OCI-LY1 (cell line): ENCODE data around the gene GNB5.

Source experiments
- H2AFZ ChIP-seq: fragments of 200-600 bp; sonication (generic), shearing (Covaris generic); 2 replicates; pipeline ENCODE4 v1.6.0; 2014; ENCODE audit warnings: antibody characterized with exemption, mild to moderate bottlenecking, low read length
- H3F3A ChIP-seq: fragments of 200-600 bp; sonication (generic), shearing (Covaris generic); 2 replicates; pipeline ENCODE4 v1.6.0; 2014; ENCODE audit warnings: mild to moderate bottlenecking, antibody characterized with exemption, low read length, moderate library complexity; ENCODE audit not compliant: insufficient read depth
- H3K27ac ChIP-seq: fragments of 200-600 bp; sonication (generic); 2 replicates; pipeline ENCODE4 v1.5.1; 2014; ENCODE audit warnings: low read length, mixed run types, mild to moderate bottlenecking, low read depth; ENCODE audit not compliant: poor library complexity, severe bottlenecking
- H3K27me3 ChIP-seq: fragments of 200-600 bp; sonication (generic); 2 replicates; pipeline ENCODE4 v1.6.0; 2014; ENCODE audit warnings: antibody characterized with exemption, mild to moderate bottlenecking, low read length, moderate library complexity; ENCODE audit not compliant: insufficient read depth
- H3K36me3 ChIP-seq: fragments of 200-600 bp; sonication (generic); 2 replicates; pipeline ENCODE4 v1.6.1; 2014; ENCODE audit warnings: mild to moderate bottlenecking, antibody characterized with exemption, low read length, moderate library complexity, mixed read lengths; ENCODE audit not compliant: insufficient read depth
- H3K4me1 ChIP-seq: fragments of 200-600 bp; sonication (generic); 2 replicates; pipeline ENCODE4 v1.5.1; 2014; ENCODE audit warnings: mild to moderate bottlenecking, low read length, moderate library complexity; ENCODE audit not compliant: insufficient read depth, severe bottlenecking
- H3K4me2 ChIP-seq: fragments of 200-600 bp; sonication (generic), shearing (Covaris generic); 2 replicates; pipeline ENCODE4 v1.6.1; 2014; ENCODE audit warnings: low read length
- H3K4me3 ChIP-seq: fragments of 200-600 bp; sonication (generic); 2 replicates; pipeline ENCODE4 v1.5.1; 2014; ENCODE audit warnings: low read length, low read depth, mild to moderate bottlenecking, mixed read lengths; ENCODE audit not compliant: poor library complexity, severe bottlenecking
- H3K79me2 ChIP-seq: fragments of 200-600 bp; shearing (Covaris generic); 2 replicates; pipeline ENCODE4 v1.6.1; 2016; ENCODE audit warnings: mixed run types, low read length, mixed read lengths; ENCODE audit not compliant: insufficient read depth
- H3K9ac ChIP-seq: fragments of 200-600 bp; sonication (generic), shearing (Covaris generic); 2 replicates; pipeline ENCODE4 v1.6.1; 2014; ENCODE audit warnings: mild to moderate bottlenecking, low read length, mixed read lengths
- H3K9me2 ChIP-seq: fragments of 200-600 bp; sonication (generic), shearing (Covaris generic); 2 replicates; pipeline ENCODE4 v1.6.1; 2014; ENCODE audit warnings: low read depth, mild to moderate bottlenecking, low read length, mixed read lengths
- H3K9me3 ChIP-seq: fragments of 200-600 bp; shearing (Covaris generic); 2 replicates; pipeline ENCODE4 v1.6.1; 2014; ENCODE audit warnings: low read length, mixed read lengths
- H4K20me1 ChIP-seq: fragments of 200-600 bp; sonication (generic), shearing (Covaris generic); 2 replicates; pipeline ENCODE4 v1.6.0; 2016; ENCODE audit warnings: mild to moderate bottlenecking, low read length; ENCODE audit not compliant: insufficient read depth
- EZH2 ChIP-seq: fragments of 200-600 bp; sonication (generic), shearing (Covaris generic); IDR thresholded peaks from 2 replicates; pipeline ENCODE4 v1.8.0; 2017; ENCODE audit warnings: borderline replicate concordance, mixed run types, mild to moderate bottlenecking, antibody characterized with exemption, low read length, moderate library complexity, mixed read lengths
- TF ChIP-seq, protein P1 (sequence below): fragments of 200-600 bp; sonication (generic), shearing (Covaris generic); IDR thresholded peaks from 2 replicates; pipeline ENCODE4 v1.5.1; 2017; ENCODE audit warnings: mild to moderate bottlenecking, antibody characterized with exemption, low read length, moderate library complexity, mixed read lengths

Gene GNB5

DNA sequence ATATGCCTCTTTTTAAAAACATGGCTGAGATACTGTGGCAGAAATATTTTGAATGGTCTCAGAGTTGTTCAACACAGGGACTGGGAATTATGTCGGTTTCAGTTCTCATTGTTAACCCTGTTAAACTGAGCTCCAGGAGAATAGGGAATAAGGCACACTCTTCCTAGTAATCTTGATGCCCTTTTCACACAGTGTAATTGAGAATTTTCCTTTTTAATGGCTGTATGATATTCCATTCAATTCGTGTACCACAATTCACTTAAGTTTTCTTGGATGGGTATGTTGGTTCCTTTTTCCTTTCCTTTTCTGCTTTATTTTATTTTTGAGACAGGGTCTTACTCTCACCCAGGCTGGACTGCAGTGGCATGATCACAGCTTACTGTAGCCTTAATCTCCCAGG, 44.9 kb downstream of the GNB5 start:
- Histone ChIP-seq H3K4me2 (no peak overlapping the region), H3K9me2 (no peaks in the 10 kb centered on the region), H4K20me1 (no peaks in the 10 kb centered on the region), H3F3A (0 out of 2 replicates have a peak, but pooled peaks cover 3% of the 10 kb centered on the region), H3K36me3 (peaks cover 86% of the 10 kb centered on the region), H3K4me3 (no peak overlapping the region), H2AFZ (no peak overlapping the region), H3K4me1 (peaks cover 16% of the 10 kb centered on the region), H3K27ac (no peak overlapping the region), H3K27me3 (no peaks in the 10 kb centered on the region), H3K9ac (no peak overlapping the region), H3K9me3 (no peaks in the 10 kb centered on the region), H3K79me2 (no peaks in the 10 kb centered on the region)
- no peak for TF ChIP-seq EZH2
- TF ChIP-seq, protein P1, sequence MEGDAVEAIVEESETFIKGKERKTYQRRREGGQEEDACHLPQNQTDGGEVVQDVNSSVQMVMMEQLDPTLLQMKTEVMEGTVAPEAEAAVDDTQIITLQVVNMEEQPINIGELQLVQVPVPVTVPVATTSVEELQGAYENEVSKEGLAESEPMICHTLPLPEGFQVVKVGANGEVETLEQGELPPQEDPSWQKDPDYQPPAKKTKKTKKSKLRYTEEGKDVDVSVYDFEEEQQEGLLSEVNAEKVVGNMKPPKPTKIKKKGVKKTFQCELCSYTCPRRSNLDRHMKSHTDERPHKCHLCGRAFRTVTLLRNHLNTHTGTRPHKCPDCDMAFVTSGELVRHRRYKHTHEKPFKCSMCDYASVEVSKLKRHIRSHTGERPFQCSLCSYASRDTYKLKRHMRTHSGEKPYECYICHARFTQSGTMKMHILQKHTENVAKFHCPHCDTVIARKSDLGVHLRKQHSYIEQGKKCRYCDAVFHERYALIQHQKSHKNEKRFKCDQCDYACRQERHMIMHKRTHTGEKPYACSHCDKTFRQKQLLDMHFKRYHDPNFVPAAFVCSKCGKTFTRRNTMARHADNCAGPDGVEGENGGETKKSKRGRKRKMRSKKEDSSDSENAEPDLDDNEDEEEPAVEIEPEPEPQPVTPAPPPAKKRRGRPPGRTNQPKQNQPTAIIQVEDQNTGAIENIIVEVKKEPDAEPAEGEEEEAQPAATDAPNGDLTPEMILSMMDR: no peak

DNA sequence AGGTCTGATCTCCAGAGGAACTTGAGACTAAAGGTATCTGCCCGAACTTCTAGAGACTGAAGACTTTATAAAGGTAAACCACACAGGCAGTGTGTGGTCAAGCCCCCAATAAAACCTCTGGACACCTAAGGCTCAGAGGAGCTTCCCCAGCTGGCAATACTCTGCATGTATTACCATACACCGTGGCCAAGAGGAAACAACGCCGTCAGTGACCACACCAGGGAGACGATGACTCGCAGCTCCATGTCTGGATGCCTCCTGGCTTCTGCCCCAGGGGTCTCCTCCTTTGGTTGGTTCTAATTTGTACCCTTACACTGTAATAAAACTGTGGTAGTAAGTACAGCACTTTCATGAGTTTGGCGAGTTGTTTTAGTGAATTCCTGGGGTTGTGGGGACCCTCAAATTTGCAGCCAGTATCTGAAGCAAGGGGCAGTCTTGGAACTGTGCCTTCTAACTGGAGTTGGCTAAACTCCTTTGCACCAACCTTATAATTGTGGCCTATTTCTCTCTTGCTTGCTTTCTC, 46.5 kb downstream of the GNB5 start:
- Histone ChIP-seq H4K20me1 (no peaks in the 10 kb centered on the region), H3K4me1 (peaks cover under 1% of the 10 kb centered on the region), H3K9ac (no peak overlapping the region), H3K9me3 (no peaks in the 10 kb centered on the region), H3F3A (no peaks in the 10 kb centered on the region), H3K27me3 (no peaks in the 10 kb centered on the region), H2AFZ (no peak overlapping the region), H3K36me3 (peaks cover 90% of the 10 kb centered on the region), H3K4me2 (no peak overlapping the region), H3K4me3 (no peak overlapping the region), H3K79me2 (no peaks in the 10 kb centered on the region), H3K27ac (no peak overlapping the region), H3K9me2 (no peaks in the 10 kb centered on the region)
- TF ChIP-seq, protein P1: no peak
- TF ChIP-seq EZH2: no peak

GRCh38 chr15:52143873-52144272, 47.3 kb downstream of the GNB5 start:
- Histone ChIP-seq H3K9me2 (no peaks in the 10 kb centered on the region), H3K79me2 (no peaks in the 10 kb centered on the region), H3K9ac (no peak overlapping the region), H3K4me3 (no peak overlapping the region), H3K4me2 (no peak overlapping the region), H3F3A (no peaks in the 10 kb centered on the region), H3K4me1 (no peaks in the 10 kb centered on the region), H4K20me1 (no peaks in the 10 kb centered on the region), H3K27me3 (no peaks in the 10 kb centered on the region), H3K27ac (no peak overlapping the region), H3K9me3 (no peaks in the 10 kb centered on the region), H2AFZ (no peak overlapping the region), H3K36me3 (peaks cover 90% of the 10 kb centered on the region)
- no peak for TF ChIP-seq EZH2
- TF ChIP-seq, protein P1: no peak
